ENCODE results near the gene SNX20. TPM values are rescaled to one million over a fixed set of nuclear protein-coding genes. Genes with fewer than 3 reads are reported as not detected.

The SNX20 gene
- total RNA-seq, 1 experiment from 2014 or later = 0.10 TPM

DNA sequence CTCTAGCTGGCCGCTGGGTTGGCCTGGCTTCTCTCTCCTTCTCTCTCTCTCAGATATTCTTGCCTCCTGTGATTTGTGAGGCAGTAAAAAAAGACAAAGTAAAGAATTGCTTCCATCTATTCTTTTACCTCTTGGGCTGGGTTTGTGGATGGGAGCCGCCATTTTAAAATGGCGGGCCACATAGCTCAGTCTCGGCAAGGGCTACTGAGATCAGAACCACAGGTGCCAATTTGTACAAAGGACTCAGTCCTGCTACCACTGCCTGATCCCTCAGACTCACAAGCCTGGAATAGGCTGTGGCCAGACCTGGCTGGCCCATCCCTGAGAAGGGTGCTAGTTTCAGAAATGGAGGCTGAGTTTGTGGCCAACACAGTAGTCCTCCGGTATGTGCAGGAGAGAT is 36.4 kb upstream of the SNX20 start:
- BruUV-seq (replicated peaks) = no TSS peak
- intact Hi-C loops (cut with micrococcal nuclease; ENCODE audit: unreplicated experiment) (no loop called here), in situ Hi-C loops (cut with HindIII; ENCODE audit: low pct_unique_long_range_greater_than_20kb, low sequenced_read_pairs) (no loop called here)
- ATAC-seq (no peak), DNase-seq (ENCODE audit: low read depth, low spot score) (no peak)
- TF ChIP-seq, protein P1, sequence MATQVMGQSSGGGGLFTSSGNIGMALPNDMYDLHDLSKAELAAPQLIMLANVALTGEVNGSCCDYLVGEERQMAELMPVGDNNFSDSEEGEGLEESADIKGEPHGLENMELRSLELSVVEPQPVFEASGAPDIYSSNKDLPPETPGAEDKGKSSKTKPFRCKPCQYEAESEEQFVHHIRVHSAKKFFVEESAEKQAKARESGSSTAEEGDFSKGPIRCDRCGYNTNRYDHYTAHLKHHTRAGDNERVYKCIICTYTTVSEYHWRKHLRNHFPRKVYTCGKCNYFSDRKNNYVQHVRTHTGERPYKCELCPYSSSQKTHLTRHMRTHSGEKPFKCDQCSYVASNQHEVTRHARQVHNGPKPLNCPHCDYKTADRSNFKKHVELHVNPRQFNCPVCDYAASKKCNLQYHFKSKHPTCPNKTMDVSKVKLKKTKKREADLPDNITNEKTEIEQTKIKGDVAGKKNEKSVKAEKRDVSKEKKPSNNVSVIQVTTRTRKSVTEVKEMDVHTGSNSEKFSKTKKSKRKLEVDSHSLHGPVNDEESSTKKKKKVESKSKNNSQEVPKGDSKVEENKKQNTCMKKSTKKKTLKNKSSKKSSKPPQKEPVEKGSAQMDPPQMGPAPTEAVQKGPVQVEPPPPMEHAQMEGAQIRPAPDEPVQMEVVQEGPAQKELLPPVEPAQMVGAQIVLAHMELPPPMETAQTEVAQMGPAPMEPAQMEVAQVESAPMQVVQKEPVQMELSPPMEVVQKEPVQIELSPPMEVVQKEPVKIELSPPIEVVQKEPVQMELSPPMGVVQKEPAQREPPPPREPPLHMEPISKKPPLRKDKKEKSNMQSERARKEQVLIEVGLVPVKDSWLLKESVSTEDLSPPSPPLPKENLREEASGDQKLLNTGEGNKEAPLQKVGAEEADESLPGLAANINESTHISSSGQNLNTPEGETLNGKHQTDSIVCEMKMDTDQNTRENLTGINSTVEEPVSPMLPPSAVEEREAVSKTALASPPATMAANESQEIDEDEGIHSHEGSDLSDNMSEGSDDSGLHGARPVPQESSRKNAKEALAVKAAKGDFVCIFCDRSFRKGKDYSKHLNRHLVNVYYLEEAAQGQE (IDR thresholded peaks at IDR 0.05; ENCODE audit: insufficient read depth in 1 of 2, low read depth in 2 of 2, low read length in 1 of 2) = no peak
- no peak for TF ChIP-seq TCF7L2 (IDR thresholded peaks at IDR 0.05; ENCODE audit: low read depth, low read length)
- TF ChIP-seq SIN3A (IDR thresholded peaks at IDR 0.05; ENCODE audit: borderline replicate concordance, insufficient read depth, low read depth, low read length) = no peak
- TF ChIP-seq, protein P2, sequence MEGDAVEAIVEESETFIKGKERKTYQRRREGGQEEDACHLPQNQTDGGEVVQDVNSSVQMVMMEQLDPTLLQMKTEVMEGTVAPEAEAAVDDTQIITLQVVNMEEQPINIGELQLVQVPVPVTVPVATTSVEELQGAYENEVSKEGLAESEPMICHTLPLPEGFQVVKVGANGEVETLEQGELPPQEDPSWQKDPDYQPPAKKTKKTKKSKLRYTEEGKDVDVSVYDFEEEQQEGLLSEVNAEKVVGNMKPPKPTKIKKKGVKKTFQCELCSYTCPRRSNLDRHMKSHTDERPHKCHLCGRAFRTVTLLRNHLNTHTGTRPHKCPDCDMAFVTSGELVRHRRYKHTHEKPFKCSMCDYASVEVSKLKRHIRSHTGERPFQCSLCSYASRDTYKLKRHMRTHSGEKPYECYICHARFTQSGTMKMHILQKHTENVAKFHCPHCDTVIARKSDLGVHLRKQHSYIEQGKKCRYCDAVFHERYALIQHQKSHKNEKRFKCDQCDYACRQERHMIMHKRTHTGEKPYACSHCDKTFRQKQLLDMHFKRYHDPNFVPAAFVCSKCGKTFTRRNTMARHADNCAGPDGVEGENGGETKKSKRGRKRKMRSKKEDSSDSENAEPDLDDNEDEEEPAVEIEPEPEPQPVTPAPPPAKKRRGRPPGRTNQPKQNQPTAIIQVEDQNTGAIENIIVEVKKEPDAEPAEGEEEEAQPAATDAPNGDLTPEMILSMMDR (IDR thresholded peaks at IDR 0.05) = no peak
- TF ChIP-seq POLR2AphosphoS5 (IDR thresholded peaks at IDR 0.05; ENCODE audit: low read depth, low read length) = no peak
- POLR2A ChIA-PET = no interaction called here
- Histone ChIP-seq H3K27ac (ENCODE audit: low read length) (no peak overlapping the region), H3K4me3 (ENCODE audit: low read depth in 2 of 2, low read length in 2 of 2) (no peak overlapping the region), H3K9me3 (ENCODE audit: control insufficient read depth, insufficient read depth, low read depth, low read length) (no peaks in the 10 kb centered on the region), H3K4me1 (ENCODE audit: control insufficient read depth, insufficient read depth, low read length) (no peaks in the 10 kb centered on the region), H3K27me3 (ENCODE audit: control insufficient read depth, insufficient read depth, low read length) (no peaks in the 10 kb centered on the region), H3K36me3 (ENCODE audit: control insufficient read depth, insufficient read depth, low read length) (no peaks in the 10 kb centered on the region)
- CTCF ChIA-PET = no interaction called here

DNA sequence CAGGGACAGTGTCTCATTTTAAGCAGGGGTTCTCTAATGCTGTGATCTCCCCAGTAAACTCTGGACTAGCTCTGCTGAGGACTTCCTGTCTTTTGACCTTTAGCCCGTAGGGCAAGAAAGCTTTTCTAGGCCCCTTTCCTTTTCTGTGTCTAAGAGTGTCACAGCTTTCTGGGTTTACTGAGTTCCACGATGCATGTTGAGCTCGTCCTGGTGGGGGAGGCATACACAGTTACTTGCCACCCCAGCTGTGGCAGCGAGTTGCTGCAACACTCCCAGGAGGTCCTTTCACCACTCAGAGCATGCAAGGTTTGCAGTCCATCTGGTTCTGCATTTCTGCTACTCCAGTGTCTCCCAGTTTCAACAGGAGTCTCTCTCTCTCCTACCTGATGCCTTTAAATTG is 36.0 kb upstream of the SNX20 start:
- H3K4me3 ChIP-seq (ENCODE audit: low read depth in 2 of 2, low read length in 2 of 2) = no peak overlapping the region
- ATAC-seq (no peak), DNase-seq (ENCODE audit: low read depth, low spot score) (no peak)
- H3K27me3 ChIP-seq (ENCODE audit: control insufficient read depth, insufficient read depth, low read length) = no peaks in the 10 kb centered on the region
- H3K4me1 ChIP-seq (ENCODE audit: control insufficient read depth, insufficient read depth, low read length) = no peaks in the 10 kb centered on the region
- in situ Hi-C loops (cut with HindIII; ENCODE audit: low pct_unique_long_range_greater_than_20kb, low sequenced_read_pairs) = no loop called here
- intact Hi-C loops (cut with micrococcal nuclease; ENCODE audit: unreplicated experiment) = no loop called here
- no peak overlapping the region for H3K27ac ChIP-seq (ENCODE audit: low read length)
- no peaks in the 10 kb centered on the region for H3K9me3 ChIP-seq (ENCODE audit: control insufficient read depth, insufficient read depth, low read depth, low read length)
- H3K36me3 ChIP-seq (ENCODE audit: control insufficient read depth, insufficient read depth, low read length) = no peaks in the 10 kb centered on the region
- TF ChIP-seq POLR2AphosphoS5 (IDR thresholded peaks at IDR 0.05; ENCODE audit: low read depth, low read length) (no peak), TCF7L2 (IDR thresholded peaks at IDR 0.05; ENCODE audit: low read depth, low read length) (no peak), SIN3A (IDR thresholded peaks at IDR 0.05; ENCODE audit: borderline replicate concordance, insufficient read depth, low read depth, low read length) (no peak)
- TF ChIP-seq, protein P1 (IDR thresholded peaks at IDR 0.05; ENCODE audit: insufficient read depth in 1 of 2, low read depth in 2 of 2, low read length in 1 of 2) = no peak
- TF ChIP-seq, protein P2 (IDR thresholded peaks at IDR 0.05) = no peak
- CTCF ChIA-PET = no interaction called here
- POLR2A ChIA-PET = no interaction called here
- no TSS peak for BruUV-seq (replicated peaks)
